GM13977 (cell line): Measurements from ENCODE around the gene ACTR5.

Source experiments
- DNase-seq: peaks from one replicate; pipeline ENCODE4 v3.0.0; 2012; ENCODE audit warnings: low spot score
- in situ Hi-C: fragments of 300-500 bp; cut with MboI; formaldehyde crosslinking; loops from one replicate; pipeline ENCODE4 v1.12.0; 2022; ENCODE audit warnings: low sequenced_read_pairs, low pct_unique_long_range_greater_than_20kb, mixed read lengths, inconsistent platforms; ENCODE audit not compliant: unreplicated experiment
- TF ChIP-seq, protein P1 (sequence below): IDR thresholded peaks from 2 replicates; pipeline ENCODE4 v1.5.1; 2012; ENCODE audit warnings: mild to moderate bottlenecking, control low read depth; ENCODE audit not compliant: insufficient read depth; ENCODE audit errors: extremely low read depth, missing control alignments

ACTR5 gene

DNA sequence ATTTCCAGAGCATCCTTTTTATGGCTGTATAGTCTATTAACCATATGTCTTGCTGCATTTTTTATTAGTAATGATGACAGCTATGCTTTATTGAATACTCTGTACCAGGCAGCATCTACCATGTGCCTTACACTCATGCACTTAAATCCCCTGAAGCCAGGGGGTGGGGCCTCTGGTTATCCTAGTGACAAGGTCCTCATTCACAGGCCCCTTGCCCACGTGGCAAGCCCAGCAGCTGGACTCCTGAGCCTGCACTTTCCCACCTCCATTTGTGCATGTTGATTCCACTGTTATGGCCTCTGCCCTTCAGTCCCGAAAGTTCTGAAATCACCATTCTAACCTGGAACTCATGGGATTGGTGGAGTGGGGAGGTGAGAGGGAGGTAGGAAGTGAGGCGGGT, 22.3 kb downstream of the ACTR5 start:
- in situ Hi-C loops = no loop called here
- TF ChIP-seq, protein P1, sequence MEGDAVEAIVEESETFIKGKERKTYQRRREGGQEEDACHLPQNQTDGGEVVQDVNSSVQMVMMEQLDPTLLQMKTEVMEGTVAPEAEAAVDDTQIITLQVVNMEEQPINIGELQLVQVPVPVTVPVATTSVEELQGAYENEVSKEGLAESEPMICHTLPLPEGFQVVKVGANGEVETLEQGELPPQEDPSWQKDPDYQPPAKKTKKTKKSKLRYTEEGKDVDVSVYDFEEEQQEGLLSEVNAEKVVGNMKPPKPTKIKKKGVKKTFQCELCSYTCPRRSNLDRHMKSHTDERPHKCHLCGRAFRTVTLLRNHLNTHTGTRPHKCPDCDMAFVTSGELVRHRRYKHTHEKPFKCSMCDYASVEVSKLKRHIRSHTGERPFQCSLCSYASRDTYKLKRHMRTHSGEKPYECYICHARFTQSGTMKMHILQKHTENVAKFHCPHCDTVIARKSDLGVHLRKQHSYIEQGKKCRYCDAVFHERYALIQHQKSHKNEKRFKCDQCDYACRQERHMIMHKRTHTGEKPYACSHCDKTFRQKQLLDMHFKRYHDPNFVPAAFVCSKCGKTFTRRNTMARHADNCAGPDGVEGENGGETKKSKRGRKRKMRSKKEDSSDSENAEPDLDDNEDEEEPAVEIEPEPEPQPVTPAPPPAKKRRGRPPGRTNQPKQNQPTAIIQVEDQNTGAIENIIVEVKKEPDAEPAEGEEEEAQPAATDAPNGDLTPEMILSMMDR = no peak
- DNase-seq = no peak

DNA sequence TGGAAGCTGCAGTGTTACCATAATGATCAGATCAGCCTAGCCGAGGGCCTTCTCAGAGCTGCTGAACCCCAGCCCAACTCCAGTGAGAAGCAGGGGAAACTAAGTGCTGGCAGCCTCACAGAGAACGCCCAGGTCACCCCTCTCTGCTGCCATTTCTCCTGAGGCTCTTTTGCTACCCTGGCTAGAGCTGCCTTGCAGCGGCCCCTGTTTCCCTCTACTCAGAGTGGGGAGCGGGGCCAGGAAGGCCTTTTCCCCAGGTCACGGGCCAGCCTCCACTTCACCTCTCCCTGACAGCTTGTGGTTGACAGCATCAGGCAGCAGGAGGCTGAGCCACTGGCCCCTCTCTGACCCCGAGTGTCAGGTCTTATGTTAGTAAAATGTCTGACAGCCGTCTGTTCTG, 22.7 kb downstream of the ACTR5 start:
- TF ChIP-seq, protein P1 = no peak
- no peak for DNase-seq
- in situ Hi-C loops = no loop called here

DNA sequence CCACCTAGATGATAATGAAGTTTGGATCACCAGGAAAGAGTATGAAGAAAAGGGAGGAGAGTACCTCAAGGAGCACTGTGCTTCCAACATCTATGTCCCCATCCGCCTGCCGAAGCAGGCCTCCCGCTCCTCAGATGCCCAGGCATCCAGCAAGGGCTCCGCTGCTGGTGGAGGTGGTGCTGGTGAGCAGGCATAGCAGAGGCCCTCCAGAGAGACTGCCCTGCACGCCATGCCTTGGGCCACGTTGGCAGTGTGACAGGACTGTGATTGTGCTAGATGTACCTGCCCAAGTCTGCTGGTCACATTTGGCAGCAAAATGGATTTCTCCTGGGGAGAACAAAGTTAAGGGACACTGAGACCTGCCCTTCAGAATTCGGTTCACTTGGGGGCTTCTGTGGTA, 23.4 kb downstream of the ACTR5 start:
- DNase-seq = no peak
- in situ Hi-C loops = no loop called here
- TF ChIP-seq, protein P1 = no peak

DNA sequence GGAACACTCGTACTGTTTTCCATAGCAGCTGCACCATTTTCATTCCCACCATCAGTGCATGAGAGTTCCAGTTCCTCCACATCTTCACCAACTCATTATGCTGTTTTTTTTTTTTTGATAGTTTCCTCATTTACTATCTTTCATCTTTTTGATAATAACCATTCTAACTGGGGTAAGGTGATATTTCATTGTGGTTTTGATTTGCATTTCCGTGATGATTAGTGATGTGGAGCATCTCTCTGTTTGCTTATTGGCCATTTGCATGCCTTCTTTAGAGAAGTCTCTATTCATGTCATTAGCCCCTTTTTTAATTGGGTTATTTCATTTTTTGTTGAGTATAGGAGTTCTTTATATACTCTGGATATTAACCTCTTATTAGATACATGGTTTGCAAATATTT, 25.9 kb downstream of the ACTR5 start:
- TF ChIP-seq, protein P1 = no peak
- in situ Hi-C loops = no loop called here
- no peak for DNase-seq

DNA sequence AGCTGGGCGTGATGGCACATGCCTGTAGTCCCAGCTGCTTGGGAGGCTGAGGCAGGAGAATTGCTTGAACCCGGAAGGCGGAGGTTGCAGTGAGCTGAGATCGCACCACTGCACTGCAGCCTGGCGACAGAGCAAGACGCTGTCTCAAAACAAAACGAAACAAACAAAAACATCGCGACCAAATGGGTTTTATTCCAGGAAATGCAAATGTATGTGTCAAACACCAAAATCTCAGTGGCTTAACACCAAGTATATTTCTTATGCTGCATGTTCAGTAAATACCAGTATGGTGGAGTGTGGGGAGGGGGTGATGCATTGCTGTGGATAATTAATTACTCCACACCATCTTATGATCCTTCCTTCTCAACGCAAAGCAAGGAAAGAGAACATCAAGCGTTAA, 28.1 kb downstream of the ACTR5 start:
- in situ Hi-C loops = no loop called here
- DNase-seq = no peak
- TF ChIP-seq, protein P1 = no peak

DNA sequence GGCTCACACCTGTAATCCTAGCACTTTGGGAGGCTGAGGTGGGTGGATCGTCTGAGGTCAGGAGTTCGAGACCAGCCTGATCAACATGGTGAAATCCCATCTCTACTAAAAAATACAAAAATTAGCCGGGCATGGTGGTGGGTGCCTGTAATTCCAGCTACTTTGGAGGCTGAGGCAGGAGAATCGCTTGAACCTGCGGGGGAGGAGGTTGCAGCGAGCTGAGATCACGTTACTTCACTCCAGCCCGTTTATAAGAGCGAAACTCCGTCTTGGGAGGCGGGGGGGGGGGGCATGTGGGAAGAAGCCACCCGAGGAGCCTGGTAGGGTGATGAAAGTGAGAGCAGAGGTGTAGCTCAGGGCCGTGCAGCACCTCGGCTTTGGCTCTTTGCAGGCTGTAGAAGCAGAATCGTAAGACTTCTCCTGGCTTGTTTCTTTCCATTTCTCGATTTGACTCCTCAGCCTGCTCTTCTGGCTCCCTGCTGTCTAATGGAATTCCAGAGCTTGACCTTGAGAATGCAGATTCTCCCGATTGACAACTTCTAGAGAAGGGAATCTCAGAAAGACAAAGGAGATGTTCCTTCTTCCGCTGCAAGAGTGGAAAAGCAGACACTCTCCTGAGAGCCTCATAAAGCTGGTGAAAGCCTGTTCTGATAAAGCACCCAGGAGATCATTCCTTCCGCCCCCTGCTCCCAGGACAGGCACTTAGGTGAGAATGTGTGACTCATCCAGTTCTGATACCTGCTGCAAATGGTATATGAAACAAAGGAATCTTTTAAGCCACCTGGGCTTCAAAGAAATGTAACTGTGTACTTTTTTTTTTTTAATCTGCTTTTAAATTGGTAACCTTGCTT, 31.2 kb downstream of the ACTR5 start:
- DNase-seq = no peak
- TF ChIP-seq, protein P1 = no peak
- in situ Hi-C loops = no loop called here
